Measurements from ENCODE around the gene SALL1. TPM values are rescaled to one million over a fixed set of nuclear protein-coding genes. Genes with fewer than 3 reads are reported as not detected.

SALL1 gene
- total and polyA plus RNA-seq, 9 of the 15 experiments (the other 6 are each of a cell fraction or from before 2014, with no cell fraction given): not detected

GRCh38 chr16:51110700-51111157, 40.3 kb downstream of the SALL1 start:
- WGBS (ENCODE audit: insufficient coverage, low coverage, missing lambda C conversion rate): 3% methylated on average over 3 of the region's 3 CpGs
- H3K27me3 ChIP-seq (ENCODE audit: control insufficient read depth in 2 of 2, insufficient read depth in 2 of 2, low read length in 2 of 2): no peaks in the 10 kb centered on the region; a peak in 2 of 5 replicates
- ChIA-PET CTCF (ENCODE audit: low intra/inter-chr PET ratio) (no interaction called here), POLR2A (interaction anchor here (1.2 kb wide), 1 partner anchor 21 kb away, joined by 3 read pairs; no protein-coding TSS in a partner anchor)
- no peak overlapping the region for H3K9ac ChIP-seq (ENCODE audit: insufficient read depth in 1 of 2, low read depth in 2 of 2, low read length in 2 of 2)
- ATAC-seq (no peak), FAIRE-seq (no peak), DNase-seq (ENCODE audit: extremely low read depth in 1 of 4, low spot score in 3 of 4) (no peak)
- no peaks in the 10 kb centered on the region for H3K36me3 ChIP-seq (ENCODE audit: control insufficient read depth, insufficient read depth, low read length)
- intact Hi-C loops (cut with micrococcal nuclease): no loop called here
- H2AFZ ChIP-seq (ENCODE audit: low read depth, low read length): no peak overlapping the region
- no peak overlapping the region for H3K27ac ChIP-seq (ENCODE audit: extremely low read depth, low read depth, low read length)
- H3K4me2 ChIP-seq (ENCODE audit: insufficient read depth, low read length): no peak overlapping the region
- no peaks in the 10 kb centered on the region for H3K9me3 ChIP-seq (replicated peaks; ENCODE audit: control insufficient read depth, insufficient read depth, low read depth, low read length)
- H3K79me2 ChIP-seq (ENCODE audit: control insufficient read depth, insufficient read depth, low read length): no peaks in the 10 kb centered on the region
- no peaks in the 10 kb centered on the region for H3K9me1 ChIP-seq (ENCODE audit: control insufficient read depth, insufficient read depth, low read length)
- no peaks in the 10 kb centered on the region; the same call in 1 of the 2 replicates for H4K20me1 ChIP-seq (replicated peaks; ENCODE audit: control insufficient read depth, insufficient read depth, low read length)
- H3K4me1 ChIP-seq (replicated peaks in 1 of 2; ENCODE audit: control insufficient read depth in 2 of 2, insufficient read depth in 2 of 2, low read length in 2 of 2): no peaks in the 10 kb centered on the region
- in situ Hi-C loops (cut with MboI): no loop called here
- no peak overlapping the region for H3K4me3 ChIP-seq
- no TSS peak for BruUV-seq (replicated peaks)
- TF ChIP-seq ILK (tag; IDR thresholded peaks at IDR 0.05; ENCODE audit: borderline replicate concordance, low read depth): no peak
- TF ChIP-seq, protein P1, sequence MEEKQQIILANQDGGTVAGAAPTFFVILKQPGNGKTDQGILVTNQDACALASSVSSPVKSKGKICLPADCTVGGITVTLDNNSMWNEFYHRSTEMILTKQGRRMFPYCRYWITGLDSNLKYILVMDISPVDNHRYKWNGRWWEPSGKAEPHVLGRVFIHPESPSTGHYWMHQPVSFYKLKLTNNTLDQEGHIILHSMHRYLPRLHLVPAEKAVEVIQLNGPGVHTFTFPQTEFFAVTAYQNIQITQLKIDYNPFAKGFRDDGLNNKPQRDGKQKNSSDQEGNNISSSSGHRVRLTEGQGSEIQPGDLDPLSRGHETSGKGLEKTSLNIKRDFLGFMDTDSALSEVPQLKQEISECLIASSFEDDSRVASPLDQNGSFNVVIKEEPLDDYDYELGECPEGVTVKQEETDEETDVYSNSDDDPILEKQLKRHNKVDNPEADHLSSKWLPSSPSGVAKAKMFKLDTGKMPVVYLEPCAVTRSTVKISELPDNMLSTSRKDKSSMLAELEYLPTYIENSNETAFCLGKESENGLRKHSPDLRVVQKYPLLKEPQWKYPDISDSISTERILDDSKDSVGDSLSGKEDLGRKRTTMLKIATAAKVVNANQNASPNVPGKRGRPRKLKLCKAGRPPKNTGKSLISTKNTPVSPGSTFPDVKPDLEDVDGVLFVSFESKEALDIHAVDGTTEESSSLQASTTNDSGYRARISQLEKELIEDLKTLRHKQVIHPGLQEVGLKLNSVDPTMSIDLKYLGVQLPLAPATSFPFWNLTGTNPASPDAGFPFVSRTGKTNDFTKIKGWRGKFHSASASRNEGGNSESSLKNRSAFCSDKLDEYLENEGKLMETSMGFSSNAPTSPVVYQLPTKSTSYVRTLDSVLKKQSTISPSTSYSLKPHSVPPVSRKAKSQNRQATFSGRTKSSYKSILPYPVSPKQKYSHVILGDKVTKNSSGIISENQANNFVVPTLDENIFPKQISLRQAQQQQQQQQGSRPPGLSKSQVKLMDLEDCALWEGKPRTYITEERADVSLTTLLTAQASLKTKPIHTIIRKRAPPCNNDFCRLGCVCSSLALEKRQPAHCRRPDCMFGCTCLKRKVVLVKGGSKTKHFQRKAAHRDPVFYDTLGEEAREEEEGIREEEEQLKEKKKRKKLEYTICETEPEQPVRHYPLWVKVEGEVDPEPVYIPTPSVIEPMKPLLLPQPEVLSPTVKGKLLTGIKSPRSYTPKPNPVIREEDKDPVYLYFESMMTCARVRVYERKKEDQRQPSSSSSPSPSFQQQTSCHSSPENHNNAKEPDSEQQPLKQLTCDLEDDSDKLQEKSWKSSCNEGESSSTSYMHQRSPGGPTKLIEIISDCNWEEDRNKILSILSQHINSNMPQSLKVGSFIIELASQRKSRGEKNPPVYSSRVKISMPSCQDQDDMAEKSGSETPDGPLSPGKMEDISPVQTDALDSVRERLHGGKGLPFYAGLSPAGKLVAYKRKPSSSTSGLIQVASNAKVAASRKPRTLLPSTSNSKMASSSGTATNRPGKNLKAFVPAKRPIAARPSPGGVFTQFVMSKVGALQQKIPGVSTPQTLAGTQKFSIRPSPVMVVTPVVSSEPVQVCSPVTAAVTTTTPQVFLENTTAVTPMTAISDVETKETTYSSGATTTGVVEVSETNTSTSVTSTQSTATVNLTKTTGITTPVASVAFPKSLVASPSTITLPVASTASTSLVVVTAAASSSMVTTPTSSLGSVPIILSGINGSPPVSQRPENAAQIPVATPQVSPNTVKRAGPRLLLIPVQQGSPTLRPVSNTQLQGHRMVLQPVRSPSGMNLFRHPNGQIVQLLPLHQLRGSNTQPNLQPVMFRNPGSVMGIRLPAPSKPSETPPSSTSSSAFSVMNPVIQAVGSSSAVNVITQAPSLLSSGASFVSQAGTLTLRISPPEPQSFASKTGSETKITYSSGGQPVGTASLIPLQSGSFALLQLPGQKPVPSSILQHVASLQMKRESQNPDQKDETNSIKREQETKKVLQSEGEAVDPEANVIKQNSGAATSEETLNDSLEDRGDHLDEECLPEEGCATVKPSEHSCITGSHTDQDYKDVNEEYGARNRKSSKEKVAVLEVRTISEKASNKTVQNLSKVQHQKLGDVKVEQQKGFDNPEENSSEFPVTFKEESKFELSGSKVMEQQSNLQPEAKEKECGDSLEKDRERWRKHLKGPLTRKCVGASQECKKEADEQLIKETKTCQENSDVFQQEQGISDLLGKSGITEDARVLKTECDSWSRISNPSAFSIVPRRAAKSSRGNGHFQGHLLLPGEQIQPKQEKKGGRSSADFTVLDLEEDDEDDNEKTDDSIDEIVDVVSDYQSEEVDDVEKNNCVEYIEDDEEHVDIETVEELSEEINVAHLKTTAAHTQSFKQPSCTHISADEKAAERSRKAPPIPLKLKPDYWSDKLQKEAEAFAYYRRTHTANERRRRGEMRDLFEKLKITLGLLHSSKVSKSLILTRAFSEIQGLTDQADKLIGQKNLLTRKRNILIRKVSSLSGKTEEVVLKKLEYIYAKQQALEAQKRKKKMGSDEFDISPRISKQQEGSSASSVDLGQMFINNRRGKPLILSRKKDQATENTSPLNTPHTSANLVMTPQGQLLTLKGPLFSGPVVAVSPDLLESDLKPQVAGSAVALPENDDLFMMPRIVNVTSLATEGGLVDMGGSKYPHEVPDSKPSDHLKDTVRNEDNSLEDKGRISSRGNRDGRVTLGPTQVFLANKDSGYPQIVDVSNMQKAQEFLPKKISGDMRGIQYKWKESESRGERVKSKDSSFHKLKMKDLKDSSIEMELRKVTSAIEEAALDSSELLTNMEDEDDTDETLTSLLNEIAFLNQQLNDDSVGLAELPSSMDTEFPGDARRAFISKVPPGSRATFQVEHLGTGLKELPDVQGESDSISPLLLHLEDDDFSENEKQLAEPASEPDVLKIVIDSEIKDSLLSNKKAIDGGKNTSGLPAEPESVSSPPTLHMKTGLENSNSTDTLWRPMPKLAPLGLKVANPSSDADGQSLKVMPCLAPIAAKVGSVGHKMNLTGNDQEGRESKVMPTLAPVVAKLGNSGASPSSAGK (IDR thresholded peaks at IDR 0.05): no peak
- TF ChIP-seq, protein P2, sequence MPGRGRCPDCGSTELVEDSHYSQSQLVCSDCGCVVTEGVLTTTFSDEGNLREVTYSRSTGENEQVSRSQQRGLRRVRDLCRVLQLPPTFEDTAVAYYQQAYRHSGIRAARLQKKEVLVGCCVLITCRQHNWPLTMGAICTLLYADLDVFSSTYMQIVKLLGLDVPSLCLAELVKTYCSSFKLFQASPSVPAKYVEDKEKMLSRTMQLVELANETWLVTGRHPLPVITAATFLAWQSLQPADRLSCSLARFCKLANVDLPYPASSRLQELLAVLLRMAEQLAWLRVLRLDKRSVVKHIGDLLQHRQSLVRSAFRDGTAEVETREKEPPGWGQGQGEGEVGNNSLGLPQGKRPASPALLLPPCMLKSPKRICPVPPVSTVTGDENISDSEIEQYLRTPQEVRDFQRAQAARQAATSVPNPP (IDR thresholded peaks at IDR 0.05; ENCODE audit: borderline replicate concordance, insufficient read depth, insufficient read length): no peak
- no peak for TF ChIP-seq ZNF551 (CRISPR knock-in tag; IDR thresholded peaks at IDR 0.05)
- no peak for TF ChIP-seq NFATC3 (IDR thresholded peaks at IDR 0.05)
- TF ChIP-seq SP2 (IDR thresholded peaks at IDR 0.05; ENCODE audit: extremely low read depth, low read depth, low read length, poor library complexity, severe bottlenecking): no peak
- TF ChIP-seq, protein P3, sequence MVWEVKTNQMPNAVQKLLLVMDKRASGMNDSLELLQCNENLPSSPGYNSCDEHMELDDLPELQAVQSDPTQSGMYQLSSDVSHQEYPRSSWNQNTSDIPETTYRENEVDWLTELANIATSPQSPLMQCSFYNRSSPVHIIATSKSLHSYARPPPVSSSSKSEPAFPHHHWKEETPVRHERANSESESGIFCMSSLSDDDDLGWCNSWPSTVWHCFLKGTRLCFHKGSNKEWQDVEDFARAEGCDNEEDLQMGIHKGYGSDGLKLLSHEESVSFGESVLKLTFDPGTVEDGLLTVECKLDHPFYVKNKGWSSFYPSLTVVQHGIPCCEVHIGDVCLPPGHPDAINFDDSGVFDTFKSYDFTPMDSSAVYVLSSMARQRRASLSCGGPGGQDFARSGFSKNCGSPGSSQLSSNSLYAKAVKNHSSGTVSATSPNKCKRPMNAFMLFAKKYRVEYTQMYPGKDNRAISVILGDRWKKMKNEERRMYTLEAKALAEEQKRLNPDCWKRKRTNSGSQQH (CRISPR knock-in tag; IDR thresholded peaks at IDR 0.05): no peak

All from K562 (cell line).